HG03060 (cell line): Measurements from ENCODE around the gene KIAA1614.

Experiments
- ATAC-seq: cut with Tn5 transposase; IDR thresholded peaks from one replicate; pipeline ENCODE4 v1.9.1; 2021; ENCODE audit warnings: low read depth, moderate number of reproducible peaks; ENCODE audit not compliant: unreplicated experiment

Gene KIAA1614

GRCh38 chr1:180912801-180913565 is at the start of gene KIAA1614:
KIAA1614 (plus strand) TSS chr1:180912897; CDS start chr1:180913244, 347 bp downstream.
- ATAC-seq: no peak

- ATAC-seq: no peak
These were observed 49.4 kb upstream of the KIAA1614 start for GRCh38 chr1:180863158-180863775.

- ATAC-seq: no peak
These were observed 30.7 kb upstream of the KIAA1614 start for GRCh38 chr1:180881806-180882509.

GRCh38 chr1:180884588-180885300 is 28.0 kb upstream of the KIAA1614 start:
- ATAC-seq: no peak

- no peak for ATAC-seq
These were observed 26.4 kb upstream of the KIAA1614 start for GRCh38 chr1:180886338-180886737.

GRCh38 chr1:180887841-180888240 is 24.9 kb upstream of the KIAA1614 start:
- ATAC-seq: no peak

GRCh38 chr1:180888870-180889269 is 23.8 kb upstream of the KIAA1614 start:
- peak; percentile 49 for ATAC-seq

GRCh38 chr1:180889325-180889724 is 23.4 kb upstream of the KIAA1614 start:
- no peak for ATAC-seq

GRCh38 chr1:180892272-180892671 is 20.4 kb upstream of the KIAA1614 start:
- no peak for ATAC-seq

- no peak for ATAC-seq
These were observed 20.0 kb upstream of the KIAA1614 start for GRCh38 chr1:180892675-180893074.

GRCh38 chr1:180893614-180894013 is 19.1 kb upstream of the KIAA1614 start:
- no peak for ATAC-seq

GRCh38 chr1:180896161-180896560 is 16.5 kb upstream of the KIAA1614 start:
- ATAC-seq: no peak

- ATAC-seq: no peak
These were observed 14.1 kb upstream of the KIAA1614 start for GRCh38 chr1:180898441-180899219.

GRCh38 chr1:180899262-180899661 is 13.4 kb upstream of the KIAA1614 start:
- no peak for ATAC-seq

- ATAC-seq: no peak
These were observed 11.4 kb upstream of the KIAA1614 start for GRCh38 chr1:180901076-180901990.

GRCh38 chr1:180902541-180902940 is 10.2 kb upstream of the KIAA1614 start:
- no peak for ATAC-seq

GRCh38 chr1:180905927-180906326 is 6.8 kb upstream of the KIAA1614 start:
- ATAC-seq: no peak

- ATAC-seq: no peak
These were observed 6.2 kb upstream of the KIAA1614 start for GRCh38 chr1:180906511-180906910.
